SKM-1 (cell line): ENCODE results near the gene KLHL11.

Experiments
- DNase-seq: peaks from one replicate; lab custom pipeline; 2025; ENCODE audit not compliant: unreplicated experiment; lab: John Stamatoyannopoulos, UW

KLHL11 gene

DNA sequence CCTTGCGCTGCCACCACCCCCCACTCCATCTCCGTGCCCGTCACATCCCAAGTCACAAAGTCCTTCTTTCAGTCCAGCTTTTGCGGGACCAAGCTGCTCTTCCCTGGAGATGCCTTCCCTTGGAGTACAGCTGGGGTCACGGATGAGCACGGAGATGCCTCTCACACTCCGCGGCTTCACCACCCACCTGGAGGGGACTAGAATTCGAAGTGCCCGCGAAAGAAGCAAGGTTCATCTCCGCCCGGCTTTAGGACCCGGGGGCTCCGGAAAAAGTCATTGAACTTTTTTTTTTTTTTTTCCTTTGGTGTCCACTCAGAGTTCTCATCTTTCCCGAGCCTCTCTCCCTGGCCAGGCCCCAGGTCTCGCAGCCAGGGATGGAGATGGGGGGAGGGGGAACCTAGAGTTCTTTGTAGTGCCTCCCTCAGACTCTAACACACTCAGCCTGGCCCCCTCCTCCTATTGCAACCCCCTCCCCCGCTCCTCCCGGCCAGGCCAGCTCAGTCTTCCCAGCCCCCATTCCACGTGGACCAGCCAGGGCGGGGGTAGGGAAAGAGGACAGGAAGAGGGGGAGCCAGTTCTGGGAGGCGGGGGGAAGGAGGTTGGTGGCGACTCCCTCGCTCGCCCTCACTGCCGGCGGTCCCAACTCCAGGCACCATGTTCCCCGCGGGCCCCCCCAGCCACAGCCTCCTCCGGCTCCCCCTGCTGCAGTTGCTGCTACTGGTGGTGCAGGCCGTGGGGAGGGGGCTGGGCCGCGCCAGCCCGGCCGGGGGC, 52.7 kb downstream of the KLHL11 start, which contains the start of gene FKBP10:
TSS of gene FKBP10 (plus strand) at position 624 of the 771 bp plus-strand sequence. CDS start at position 655, 31 bp downstream.
- no peak for DNase-seq

DNA sequence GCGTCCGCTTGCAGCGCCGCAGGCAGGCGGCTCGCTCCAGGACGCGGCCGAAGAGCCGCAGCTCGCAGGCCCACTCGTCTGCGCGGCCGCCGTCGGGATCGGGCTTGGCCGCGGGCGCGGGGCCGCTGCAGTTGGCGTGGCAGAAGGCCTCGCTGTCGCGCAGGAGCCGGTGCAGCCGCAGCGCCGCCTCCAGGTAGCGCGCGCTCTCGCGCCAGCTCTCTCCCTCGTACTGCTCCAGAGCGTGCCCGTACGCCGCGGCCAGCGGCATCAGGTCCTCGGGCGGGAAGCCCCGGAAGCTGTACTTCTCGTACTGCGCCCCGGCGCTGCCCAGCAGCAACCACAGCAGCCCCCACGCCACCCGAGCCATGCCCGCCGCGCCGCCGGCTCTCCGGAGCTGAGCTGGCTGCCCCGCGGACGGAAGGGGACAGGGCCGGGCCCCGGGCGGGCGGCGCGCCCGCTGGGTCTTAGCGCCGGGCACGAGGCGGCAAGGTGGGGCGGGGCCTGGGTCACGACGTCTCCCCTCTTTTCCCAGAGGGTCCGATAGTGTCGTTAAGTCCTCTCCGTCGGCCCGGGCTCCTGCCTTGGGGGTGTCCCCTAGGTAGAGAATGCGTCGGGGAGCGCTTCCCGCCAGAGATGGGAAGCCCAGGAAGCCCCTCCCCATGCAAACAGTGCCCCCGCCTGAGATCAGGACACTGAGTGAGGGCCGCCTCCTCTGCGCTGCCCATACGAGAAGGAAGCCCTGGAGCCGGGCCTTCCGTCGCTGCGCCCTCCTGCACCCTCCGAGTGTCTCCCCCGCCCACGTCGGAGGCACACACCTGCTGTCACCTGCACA, 53.5 kb downstream of the KLHL11 start, which contains the start of gene P3H4:
TSS of gene P3H4 (minus strand) at position 401 of the 832 bp plus-strand sequence. CDS start at position 367, 34 bp downstream.
- peak; percentile 21 for DNase-seq

DNA sequence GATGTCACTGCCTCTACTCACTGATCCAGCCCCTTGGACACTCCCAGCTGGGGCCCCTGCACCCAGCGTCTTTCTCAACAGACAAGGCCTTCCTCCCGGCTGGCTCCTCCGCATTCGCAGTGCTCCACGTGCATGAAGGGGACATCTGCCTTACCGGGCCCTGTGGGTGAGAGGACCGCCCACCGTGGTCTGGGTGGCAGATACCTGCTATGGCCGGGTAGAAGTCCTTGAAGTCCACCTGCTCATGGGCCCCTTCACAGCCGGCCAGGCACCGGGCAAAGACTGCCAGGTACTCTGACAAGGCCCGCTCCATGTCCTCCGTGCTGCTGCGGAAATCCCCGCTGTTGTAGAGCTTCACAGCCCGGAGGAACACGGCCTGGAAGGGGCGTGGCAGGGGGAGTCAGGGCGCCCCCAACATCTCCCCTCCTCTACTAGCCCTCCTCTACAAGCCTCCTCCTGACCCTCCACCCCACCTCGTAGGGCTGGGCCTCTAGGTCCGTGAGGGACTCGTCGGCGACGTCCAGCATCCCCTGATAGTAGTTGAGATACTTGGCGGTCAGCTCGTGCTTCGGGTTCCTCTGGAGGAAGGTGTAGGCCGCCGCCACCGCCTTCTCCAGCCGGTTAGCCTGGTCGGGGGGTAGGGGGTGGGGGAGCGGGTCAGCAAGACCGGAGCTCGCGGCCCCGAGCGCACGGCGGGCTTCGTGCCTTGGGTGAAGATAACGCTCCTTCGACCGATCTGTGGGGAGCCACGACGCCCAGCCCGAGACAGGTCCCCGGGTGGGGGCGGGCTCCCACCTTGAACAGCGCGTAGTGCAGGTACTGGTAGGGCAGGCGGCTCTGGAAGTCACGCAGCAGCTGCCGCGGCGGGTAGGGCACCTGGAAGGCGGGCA, 54.3 kb downstream of the KLHL11 start:
- no peak for DNase-seq

- DNase-seq: no peak
Observed at GRCh38 chr17:41806685-41807445, 58.4 kb downstream of the KLHL11 start.
